Measurements from ENCODE around the gene GCNA. TPM values are rescaled to one million over a fixed set of nuclear protein-coding genes. Genes with fewer than 3 reads are reported as not detected.

The GCNA gene
- total and polyA plus RNA-seq, 2 of the 13 experiments (the other 11 are each of a cell fraction or from before 2014, with no cell fraction given), result 0.38 to 0.66 TPM

DNA sequence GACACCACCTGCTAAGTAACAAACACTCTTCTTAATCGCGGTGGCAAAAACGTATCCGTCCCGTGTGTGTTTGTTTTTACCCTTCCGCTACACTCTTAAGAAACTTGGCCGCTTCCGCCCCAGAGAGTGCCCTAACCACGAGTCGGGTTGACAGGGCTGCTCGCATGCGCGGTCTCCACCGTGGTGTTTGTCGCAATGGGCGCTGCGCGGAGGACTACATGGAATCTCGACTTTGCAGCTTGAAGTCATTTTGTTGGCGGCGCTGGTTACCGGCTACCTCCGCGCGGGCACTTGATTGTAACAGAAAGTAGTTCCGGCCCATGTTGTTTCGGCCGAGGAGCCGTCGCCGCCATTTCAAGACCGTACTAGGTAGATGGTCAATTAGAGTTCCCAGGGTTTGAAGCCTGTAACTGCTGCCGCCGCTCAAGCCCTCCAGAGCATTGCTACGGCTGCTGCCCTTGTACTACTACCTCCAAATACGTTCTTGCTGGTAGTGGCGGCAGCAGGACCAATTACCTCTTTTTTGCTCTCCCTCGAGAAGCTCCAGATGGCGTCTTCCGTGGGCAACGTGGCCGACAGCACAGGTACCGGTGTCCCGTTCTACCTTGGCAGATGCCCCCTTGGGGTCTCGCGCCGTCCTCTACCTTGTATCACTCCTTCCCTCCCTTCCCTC, 45.3 kb upstream of the GCNA start, which contains the start of gene OGT (continued):
- TF ChIP-seq HNRNPL (IDR thresholded peaks at IDR 0.05; ENCODE audit: low read depth, low read length) (peak; percentile 66; the same call in 1 of the 2 replicates), FOXA1 (IDR thresholded peaks at IDR 0.05) (no peak), FOXA1 (CRISPR knock-in tag; IDR thresholded peaks at IDR 0.05) (peak; percentile 24; the same call in 1 of the 2 replicates), ZNF160 (CRISPR knock-in tag; IDR thresholded peaks at IDR 0.05) (no peak; the same call in 1 of the 2 replicates), ZC3H13 (CRISPR knock-in tag; IDR thresholded peaks at IDR 0.05) (no peak), SATB2 (CRISPR knock-in tag; IDR thresholded peaks at IDR 0.05) (no peak), ZNF3 (CRISPR knock-in tag; IDR thresholded peaks at IDR 0.05) (no peak), NFRKB (IDR thresholded peaks at IDR 0.05) (peak; percentile 78; the same call in 1 of the 2 replicates), U2AF1 (optimal IDR thresholded peaks at IDR 0.05; ENCODE audit: low read depth, low read length) (no peak), EEA1 (CRISPR knock-in tag; IDR thresholded peaks at IDR 0.05; ENCODE audit: borderline replicate concordance) (no peak), MYNN (CRISPR knock-in tag; IDR thresholded peaks at IDR 0.05; ENCODE audit: low read depth) (no peak), ZNF329 (CRISPR knock-in tag; IDR thresholded peaks at IDR 0.05; ENCODE audit: low read depth) (no peak), JARID2 (CRISPR knock-in tag; IDR thresholded peaks at IDR 0.05; ENCODE audit: insufficient replicate concordance) (no peak), TBL1XR1 (IDR thresholded peaks at IDR 0.05; ENCODE audit: borderline replicate concordance, low read length, partially characterized antibody) (no peak), KMT2A (CRISPR knock-in tag; IDR thresholded peaks at IDR 0.05) (peak; percentile 91; the same call in 1 of the 2 replicates), TBP (CRISPR knock-in tag; IDR thresholded peaks at IDR 0.05) (no peak)
- TF ChIP-seq, protein P1, sequence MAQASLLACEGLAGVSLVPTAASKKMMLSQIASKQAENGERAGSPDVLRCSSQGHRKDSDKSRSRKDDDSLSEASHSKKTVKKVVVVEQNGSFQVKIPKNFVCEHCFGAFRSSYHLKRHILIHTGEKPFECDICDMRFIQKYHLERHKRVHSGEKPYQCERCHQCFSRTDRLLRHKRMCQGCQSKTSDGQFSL (CRISPR knock-in tag; IDR thresholded peaks at IDR 0.05), result 0 out of 2 replicates have a peak, but pooled peaks have one; percentile 45
- TF ChIP-seq, protein P2, sequence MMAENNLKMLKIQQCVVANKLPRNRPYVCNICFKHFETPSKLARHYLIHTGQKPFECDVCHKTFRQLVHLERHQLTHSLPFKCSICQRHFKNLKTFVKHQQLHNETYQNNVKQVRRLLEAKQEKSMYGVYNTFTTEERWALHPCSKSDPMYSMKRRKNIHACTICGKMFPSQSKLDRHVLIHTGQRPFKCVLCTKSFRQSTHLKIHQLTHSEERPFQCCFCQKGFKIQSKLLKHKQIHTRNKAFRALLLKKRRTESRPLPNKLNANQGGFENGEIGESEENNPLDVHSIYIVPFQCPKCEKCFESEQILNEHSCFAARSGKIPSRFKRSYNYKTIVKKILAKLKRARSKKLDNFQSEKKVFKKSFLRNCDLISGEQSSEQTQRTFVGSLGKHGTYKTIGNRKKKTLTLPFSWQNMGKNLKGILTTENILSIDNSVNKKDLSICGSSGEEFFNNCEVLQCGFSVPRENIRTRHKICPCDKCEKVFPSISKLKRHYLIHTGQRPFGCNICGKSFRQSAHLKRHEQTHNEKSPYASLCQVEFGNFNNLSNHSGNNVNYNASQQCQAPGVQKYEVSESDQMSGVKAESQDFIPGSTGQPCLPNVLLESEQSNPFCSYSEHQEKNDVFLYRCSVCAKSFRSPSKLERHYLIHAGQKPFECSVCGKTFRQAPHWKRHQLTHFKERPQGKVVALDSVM (CRISPR knock-in tag; IDR thresholded peaks at IDR 0.05), result peak; percentile 51; the same call in 1 of the 2 replicates
- TF ChIP-seq, protein P3, sequence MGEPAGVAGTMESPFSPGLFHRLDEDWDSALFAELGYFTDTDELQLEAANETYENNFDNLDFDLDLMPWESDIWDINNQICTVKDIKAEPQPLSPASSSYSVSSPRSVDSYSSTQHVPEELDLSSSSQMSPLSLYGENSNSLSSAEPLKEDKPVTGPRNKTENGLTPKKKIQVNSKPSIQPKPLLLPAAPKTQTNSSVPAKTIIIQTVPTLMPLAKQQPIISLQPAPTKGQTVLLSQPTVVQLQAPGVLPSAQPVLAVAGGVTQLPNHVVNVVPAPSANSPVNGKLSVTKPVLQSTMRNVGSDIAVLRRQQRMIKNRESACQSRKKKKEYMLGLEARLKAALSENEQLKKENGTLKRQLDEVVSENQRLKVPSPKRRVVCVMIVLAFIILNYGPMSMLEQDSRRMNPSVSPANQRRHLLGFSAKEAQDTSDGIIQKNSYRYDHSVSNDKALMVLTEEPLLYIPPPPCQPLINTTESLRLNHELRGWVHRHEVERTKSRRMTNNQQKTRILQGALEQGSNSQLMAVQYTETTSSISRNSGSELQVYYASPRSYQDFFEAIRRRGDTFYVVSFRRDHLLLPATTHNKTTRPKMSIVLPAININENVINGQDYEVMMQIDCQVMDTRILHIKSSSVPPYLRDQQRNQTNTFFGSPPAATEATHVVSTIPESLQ (CRISPR knock-in tag; conservative IDR thresholded peaks at IDR 0.05), result no peak
- TF ChIP-seq, protein P4, sequence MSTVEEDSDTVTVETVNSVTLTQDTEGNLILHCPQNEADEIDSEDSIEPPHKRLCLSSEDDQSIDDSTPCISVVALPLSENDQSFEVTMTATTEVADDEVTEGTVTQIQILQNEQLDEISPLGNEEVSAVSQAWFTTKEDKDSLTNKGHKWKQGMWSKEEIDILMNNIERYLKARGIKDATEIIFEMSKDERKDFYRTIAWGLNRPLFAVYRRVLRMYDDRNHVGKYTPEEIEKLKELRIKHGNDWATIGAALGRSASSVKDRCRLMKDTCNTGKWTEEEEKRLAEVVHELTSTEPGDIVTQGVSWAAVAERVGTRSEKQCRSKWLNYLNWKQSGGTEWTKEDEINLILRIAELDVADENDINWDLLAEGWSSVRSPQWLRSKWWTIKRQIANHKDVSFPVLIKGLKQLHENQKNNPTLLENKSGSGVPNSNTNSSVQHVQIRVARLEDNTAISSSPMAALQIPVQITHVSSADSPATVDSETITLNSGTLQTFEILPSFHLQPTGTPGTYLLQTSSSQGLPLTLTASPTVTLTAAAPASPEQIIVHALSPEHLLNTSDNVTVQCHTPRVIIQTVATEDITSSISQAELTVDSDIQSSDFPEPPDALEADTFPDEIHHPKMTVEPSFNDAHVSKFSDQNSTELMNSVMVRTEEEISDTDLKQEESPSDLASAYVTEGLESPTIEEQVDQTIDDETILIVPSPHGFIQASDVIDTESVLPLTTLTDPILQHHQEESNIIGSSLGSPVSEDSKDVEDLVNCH (CRISPR knock-in tag; IDR thresholded peaks at IDR 0.05), result no peak
- TF ChIP-seq, protein P5, sequence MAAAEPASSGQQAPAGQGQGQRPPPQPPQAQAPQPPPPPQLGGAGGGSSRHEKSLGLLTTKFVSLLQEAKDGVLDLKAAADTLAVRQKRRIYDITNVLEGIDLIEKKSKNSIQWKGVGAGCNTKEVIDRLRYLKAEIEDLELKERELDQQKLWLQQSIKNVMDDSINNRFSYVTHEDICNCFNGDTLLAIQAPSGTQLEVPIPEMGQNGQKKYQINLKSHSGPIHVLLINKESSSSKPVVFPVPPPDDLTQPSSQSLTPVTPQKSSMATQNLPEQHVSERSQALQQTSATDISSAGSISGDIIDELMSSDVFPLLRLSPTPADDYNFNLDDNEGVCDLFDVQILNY (CRISPR knock-in tag; conservative IDR thresholded peaks at IDR 0.05), result no peak
